Fibroblast of villous mesenchyme (primary cell): ENCODE data around the gene CDYL2. TPM values are rescaled to one million over a fixed set of nuclear protein-coding genes. Genes with fewer than 3 reads are reported as not detected.
"Not testable (repeated sequence)": the region's sequence is repeated elsewhere in the genome, so short reads cannot be mapped to it uniquely, and the experiment has no call there.

ENCODE experiments used
- DNase-seq: peaks from one replicate; pipeline ENCODE4 v3.0.0-alpha.2; 2010; ENCODE audit warnings: low read depth
- H3K4me3 ChIP-seq: 2 replicates; pipeline ENCODE4 v1.5.1; 2011; ENCODE audit warnings: low read depth, mild to moderate bottlenecking, low read length
- CTCF ChIP-seq: IDR thresholded peaks from 2 replicates; pipeline ENCODE4 v1.5.1; 2012; ENCODE audit warnings: low read depth, mild to moderate bottlenecking, low read length; ENCODE audit not compliant: insufficient read depth
- total RNA-seq: library from RNA; depleted of rRNA; stranded (reverse); fragments of >200 nt; gene quantifications from 2 replicates; pipeline ENCODE4 v1.2.3, GENCODE V29; 2012

The CDYL2 gene
- total RNA-seq, 1 donor: 14.2 TPM

- no peak for TF ChIP-seq CTCF
- H3K4me3 ChIP-seq: no peak overlapping the region
- no peak for DNase-seq
Observed at GRCh38 chr16:80788027-80788426, 16.4 kb downstream of the CDYL2 start.

GRCh38 chr16:80786561-80786960 lies 17.8 kb downstream of the CDYL2 start:
- H3K4me3 ChIP-seq, DNase-seq: not testable (repeated sequence)

DNA sequence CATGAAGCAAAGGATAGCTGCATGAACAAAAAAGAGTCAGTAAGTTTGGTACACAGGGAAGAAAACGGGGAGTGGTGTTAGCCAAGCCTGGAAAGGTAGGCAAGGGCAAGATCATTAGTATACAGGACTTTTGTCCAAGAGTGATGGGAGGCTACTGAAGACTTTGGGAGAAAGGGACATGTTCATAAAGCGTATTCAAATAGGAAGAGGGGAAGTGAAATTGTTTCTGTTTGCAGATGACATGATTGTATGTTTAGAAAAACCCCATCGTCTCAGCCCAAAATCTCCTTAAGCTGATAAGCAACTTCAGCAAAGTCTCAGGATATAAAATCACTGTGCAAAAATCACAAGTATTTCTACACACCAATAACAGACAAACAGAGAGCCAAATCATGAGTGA lies 19.4 kb downstream of the CDYL2 start:
- DNase-seq: no peak
- no peak for TF ChIP-seq CTCF
- H3K4me3 ChIP-seq: no peak overlapping the region

DNA sequence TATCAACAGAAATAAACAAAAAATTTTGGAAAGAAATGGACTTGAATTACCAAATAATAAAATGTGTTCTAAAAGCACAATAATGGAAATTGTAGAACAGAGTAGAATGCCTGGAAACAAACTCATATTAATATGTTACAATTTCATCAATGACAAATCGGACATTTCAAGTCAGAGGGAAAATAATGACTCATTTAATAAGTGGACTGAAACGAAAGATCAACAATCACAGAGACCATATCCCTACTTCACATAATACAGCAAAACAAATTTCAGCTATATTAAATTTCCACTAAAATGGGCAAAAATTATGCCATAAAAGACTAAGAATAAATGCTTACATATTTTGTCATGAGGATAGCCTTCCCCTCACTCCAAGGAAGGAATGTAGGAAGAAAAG lies 25.7 kb downstream of the CDYL2 start:
- no peak overlapping the region for H3K4me3 ChIP-seq
- no peak for TF ChIP-seq CTCF
- no peak for DNase-seq

DNA sequence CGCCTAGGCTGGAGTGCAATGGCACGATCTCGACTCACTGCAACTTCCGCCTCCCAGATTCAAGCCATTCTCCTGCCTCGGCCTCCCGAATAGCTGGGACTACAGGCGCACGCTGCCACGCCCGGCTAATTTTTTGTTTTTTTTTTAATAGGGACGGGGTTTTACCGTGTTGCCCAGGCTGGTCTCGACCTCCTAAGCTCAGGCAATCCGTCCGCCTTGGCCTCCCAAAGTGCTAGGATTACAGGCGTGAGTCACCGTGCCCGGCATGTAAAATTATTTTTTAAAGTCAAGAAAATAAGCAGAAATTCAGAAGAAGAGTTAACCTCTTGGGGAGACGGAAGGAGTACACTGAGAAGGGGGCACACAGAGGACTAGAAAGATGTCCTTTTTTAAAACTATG lies 27.5 kb downstream of the CDYL2 start:
- no peak for TF ChIP-seq CTCF
- DNase-seq: no peak
- no peak overlapping the region for H3K4me3 ChIP-seq

GRCh38 chr16:80775450-80775849 lies 28.9 kb downstream of the CDYL2 start:
- TF ChIP-seq CTCF: no peak
- H3K4me3 ChIP-seq: no peak overlapping the region
- DNase-seq: no peak

DNA sequence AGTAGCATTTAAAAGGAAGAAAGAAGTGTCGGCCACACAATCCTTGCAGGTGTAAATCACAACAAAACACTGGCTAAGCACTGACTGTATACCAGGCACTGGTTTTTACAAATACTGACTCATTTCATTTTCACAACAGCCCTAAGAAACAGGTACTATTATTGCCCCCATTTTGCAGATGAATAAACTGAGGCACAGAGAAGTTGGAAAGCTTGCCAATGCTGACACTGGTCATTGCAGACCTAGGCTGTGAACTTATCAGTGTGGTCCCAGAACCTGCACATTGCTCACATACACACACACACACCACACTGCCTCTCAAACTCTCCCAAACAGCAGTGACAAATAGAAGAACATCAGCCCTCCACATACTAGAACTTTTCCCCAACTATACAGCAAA lies 37.6 kb downstream of the CDYL2 start:
- H3K4me3 ChIP-seq: no peak overlapping the region
- TF ChIP-seq CTCF: no peak

More for the DNA sequence above, 37.6 kb downstream of the CDYL2 start:
- DNase-seq: no peak
